GM18867 (cell line): ENCODE data around the gene MRPL21.

ENCODE experiments used
- ATAC-seq: cut with Tn5 transposase; IDR thresholded peaks from one replicate; pipeline ENCODE4 v1.9.1; 2021; ENCODE audit warnings: mild to moderate bottlenecking, moderate library complexity; ENCODE audit not compliant: unreplicated experiment

The MRPL21 gene

DNA sequence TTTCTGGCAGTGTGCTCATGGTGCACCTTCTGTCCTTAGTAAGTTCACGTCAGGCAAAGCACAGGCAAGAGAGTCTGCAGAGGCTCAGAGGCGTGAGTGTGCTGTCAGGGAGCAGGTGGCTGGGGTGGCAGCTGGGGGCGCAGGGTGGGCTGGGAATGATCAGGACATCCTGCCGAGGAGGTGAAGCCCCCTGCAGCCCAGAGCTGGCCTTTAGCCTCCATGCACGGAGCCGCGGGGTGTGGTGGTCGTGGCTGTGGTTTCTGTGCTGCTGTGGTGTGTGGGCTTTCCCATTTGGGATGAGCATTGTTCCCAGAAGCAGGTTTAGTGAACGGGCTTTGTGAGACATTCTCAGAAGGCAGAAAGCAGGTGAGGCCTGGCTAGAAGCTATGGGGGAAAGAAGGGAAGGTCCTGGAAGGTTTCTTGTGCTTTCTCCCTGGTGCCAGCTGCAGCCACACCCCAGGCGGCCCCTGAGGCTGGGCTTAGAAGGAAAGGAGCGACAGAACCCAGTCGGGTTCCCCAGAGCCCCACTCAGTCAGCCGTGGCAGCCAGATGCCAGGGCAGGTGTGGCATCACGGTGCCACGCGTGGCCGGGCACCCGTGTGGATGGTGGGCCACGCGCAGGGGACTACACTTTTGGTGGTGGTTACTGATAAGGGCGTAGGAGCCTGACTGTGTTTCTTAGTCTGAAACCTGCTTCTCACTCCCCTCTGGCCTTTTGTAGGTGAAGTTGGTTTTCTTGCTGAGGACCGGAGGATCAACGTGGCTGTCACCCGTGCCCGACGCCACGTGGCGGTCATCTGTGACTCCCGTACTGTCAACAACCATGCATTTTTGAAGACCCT lies 32.1 kb upstream of the MRPL21 start:
- no peak for ATAC-seq

DNA sequence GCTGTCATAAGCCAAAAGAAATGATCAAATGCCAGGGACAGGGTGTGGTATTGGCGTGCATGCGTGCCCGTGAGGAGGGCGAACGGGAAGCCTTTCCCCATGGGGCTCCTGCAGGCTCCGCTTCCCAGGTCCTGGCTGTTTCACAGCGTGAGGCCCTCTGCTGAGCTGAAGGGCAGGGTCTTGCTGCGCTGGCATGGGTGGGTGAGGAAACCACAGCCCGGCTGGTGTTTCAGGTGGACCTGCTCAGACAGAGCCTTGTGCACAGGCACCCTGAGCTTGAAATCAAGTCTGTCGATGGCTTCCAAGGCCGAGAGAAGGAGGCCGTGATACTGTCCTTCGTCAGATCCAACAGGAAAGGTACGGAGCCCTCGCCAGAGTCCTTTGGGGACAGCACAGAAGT lies 31.4 kb upstream of the MRPL21 start:
- ATAC-seq: no peak

DNA sequence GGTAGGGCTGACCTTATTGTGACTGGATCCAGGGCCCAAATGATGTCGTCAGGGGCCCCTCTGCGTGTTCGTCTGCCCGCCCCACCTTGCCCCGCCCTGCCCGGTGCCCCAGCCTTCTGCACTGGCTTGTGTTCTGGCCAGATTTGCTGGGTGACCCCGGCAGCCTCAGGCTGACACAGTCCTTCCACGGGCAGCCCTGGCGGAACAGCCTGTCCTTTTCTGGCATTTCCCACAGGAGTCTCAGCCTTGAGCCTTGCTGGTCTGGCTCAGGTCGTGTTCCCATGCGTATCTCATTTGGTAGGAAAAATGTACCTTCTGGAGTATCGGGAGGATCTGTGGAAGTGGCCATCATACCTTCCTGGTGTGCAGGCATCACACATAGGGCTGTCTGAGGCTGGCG lies 31.0 kb upstream of the MRPL21 start:
- ATAC-seq: no peak

DNA sequence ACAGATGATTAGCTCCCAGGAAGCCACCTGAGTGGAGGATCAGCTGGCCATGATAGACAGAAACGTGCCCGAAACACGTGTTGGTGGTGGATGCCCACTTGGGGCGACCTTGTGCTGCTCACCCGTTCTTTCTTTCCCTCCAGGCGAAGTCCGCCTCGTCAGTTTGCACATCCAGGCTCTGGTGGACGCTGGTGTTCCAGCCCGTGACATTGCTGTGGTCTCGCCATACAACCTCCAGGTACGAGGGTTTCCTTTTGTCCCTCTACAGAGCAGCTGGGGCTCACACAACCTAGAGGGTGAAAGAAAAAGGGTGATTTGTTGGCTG lies 30.7 kb upstream of the MRPL21 start:
- no peak for ATAC-seq

DNA sequence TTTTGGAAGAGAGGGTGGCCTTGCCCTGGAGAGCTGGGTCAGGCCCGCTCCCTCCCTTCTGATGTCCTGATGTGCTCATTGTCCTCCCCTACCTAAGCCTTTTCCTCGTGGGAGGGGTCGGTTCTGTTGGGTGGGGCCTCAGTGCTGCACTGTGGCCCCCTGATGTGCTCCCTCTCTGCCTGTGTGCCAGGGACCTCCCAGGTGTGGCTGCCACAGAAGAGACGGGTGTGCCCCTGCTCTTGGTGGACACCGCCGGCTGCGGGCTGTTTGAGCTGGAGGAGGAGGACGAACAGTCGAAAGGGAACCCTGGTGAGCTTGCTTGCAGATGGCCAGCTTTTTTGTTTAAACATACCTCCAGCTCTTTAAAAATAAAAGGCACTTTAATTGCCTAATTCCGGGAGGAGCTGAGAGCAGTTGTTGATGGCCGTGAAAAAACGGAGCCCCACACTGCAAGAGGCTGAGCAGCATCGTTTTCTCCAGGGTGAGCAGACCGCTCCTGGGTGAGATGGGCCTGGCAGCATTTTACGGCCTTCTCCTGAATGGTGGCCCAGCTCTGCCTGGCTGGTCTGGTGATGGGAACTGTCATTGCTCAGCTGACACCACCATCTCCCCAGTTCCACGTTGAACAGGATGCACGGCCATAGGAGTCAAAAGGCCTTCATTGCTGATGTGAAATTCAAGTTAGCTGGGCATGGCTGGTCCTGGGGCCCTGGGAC lies 30.1 kb upstream of the MRPL21 start:
- no peak for ATAC-seq

DNA sequence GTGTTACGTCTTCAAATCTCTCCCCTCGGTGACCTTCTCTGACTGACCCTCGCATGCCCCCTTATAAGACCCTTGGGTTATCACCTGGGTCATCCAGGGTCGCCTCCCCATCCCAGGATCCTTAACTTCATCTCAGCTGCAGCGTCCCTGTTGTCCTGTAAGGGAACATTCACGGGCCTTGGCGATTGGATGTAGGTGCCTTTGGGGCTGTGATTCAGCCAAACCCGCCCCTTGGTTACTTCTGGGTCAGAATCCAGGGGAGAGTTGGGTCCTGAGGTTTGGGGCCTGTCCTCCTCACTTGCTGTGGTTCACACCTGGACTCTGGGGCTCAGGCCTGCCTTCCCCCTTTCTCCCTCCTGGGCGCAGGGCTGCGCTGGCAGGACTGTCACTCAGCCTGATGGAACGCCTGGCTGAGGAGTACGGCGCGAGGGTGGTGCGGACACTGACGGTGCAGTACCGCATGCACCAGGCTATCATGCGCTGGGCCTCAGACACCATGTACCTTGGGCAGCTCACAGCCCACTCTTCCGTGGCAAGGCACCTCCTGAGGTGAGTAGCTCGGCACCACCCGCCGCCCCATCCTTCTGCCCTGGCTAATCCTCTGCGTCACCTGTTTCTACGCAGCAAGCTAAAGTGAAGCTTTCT lies 29.4 kb upstream of the MRPL21 start:
- no peak for ATAC-seq

DNA sequence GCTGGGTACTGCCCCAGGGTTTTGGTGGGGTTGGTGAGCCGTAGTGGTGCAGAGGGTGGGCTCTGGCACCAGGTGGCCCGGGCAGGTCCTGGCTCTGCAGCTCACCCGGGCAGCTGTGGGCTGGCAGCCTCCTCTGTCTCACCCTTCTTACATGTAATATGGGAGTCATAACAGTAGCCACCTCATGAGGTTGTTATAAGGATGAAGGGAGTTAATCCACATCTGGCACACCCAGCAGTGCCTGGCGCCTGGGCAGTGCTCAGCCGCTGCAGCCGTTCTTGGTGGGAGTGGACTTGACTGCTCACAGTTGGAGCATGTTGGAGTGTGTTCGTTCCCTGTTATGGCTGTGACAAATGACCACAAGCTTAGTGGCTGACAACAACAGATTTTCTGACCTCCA lies 28.7 kb upstream of the MRPL21 start:
- ATAC-seq: no peak

DNA sequence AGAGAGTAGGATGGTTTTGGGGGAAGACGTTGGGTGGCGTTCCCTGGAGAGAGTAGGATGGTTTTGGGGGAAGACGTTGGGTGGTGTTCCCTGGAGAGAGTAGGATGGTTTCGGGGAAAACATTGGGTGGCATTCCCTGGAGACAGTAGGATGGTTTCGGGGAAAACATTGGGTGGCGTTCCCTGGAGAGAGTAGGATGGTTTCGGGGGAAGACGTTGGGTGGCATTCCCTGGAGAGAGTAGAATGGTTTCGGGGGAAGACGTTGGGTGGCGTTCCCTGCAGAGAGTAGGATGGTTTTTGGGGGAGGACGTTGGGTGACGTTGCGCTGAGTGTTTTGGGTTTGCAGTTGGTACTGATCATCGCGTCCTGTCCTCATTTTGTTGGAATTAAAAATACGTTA lies 28.3 kb upstream of the MRPL21 start:
- no peak for ATAC-seq

DNA sequence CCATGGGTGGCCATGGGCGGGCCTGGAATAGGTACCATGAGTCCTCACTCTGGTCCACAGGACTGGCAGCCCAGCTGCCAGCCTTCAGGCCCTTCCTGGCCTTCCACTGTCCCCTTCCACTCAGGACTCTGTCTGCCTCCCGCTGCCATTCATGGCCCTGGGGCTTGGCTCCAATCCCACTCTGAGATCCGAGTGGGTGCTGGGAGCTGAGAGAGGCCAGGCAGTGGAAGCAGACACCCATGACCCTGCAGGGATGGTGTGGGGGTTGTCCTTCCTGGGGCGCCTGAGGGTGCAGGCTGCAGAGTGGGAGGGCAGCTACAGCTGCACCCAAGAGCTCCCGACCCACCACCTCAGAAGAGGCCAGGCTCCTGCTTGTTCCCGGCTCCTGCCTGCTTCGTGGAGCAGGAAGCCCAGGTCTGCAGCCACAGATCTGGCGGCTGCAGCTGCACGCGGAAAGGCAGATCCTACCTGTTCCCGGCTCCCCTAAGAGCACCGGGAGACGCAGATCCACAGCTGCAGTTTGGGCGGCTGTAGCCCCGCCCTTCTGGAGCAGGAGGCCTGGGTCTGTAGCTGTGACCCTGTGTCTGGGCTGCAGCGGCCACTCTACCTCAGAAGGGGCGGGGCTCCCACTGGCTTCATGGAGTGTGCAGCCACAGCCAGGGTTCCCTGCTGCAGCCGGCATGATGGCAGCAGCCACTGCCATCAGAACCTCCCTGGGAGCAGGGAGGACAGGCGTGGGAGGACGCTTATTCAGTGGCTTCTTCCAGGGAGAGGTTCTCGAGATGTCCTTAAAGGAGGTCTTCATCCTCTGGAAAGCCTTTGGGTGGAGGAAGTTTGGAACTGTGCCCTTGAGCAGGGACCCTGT lies 27.6 kb upstream of the MRPL21 start:
- ATAC-seq: no peak

DNA sequence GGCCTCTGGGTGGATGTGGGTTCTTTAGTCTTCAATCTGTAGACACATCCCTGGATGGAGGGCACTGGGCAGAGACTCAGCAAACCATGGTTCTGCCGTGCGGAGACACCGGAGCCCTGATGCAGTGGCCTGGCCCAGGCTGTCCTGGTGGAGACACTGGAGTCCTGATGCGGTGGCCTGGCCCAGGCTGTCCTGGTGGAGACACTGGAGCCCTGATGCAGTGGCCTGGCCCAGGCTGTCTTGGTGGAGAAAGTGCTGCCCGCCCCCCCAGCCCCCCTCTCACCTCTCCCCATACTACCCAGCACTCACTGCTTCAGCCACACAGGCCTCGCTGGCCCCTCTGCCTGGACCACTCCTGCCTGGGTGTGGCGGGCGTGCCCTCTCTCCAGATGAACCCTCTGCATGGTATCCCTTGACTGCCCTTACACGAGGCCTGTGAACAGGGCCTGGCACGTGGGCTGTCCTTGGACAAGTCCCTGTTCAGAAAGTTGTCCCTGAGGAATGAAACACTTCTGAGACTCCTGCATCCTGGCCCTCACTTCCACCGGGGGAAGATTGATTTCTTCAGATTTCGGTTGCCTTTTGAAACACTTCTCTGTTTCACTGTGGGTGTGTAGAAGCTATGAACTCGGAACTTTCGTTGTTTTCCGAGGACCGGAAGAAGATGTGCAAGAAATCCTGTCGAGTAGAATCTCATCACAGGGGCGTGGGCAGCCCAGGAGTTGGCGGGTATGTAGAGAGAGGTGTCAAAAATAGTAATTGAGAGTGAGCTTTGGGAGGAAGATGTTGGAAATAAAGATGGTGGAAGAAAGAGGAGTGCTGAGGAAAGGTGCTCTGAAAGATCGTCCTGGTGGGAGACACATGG lies 26.3 kb upstream of the MRPL21 start:
- no peak for ATAC-seq

DNA sequence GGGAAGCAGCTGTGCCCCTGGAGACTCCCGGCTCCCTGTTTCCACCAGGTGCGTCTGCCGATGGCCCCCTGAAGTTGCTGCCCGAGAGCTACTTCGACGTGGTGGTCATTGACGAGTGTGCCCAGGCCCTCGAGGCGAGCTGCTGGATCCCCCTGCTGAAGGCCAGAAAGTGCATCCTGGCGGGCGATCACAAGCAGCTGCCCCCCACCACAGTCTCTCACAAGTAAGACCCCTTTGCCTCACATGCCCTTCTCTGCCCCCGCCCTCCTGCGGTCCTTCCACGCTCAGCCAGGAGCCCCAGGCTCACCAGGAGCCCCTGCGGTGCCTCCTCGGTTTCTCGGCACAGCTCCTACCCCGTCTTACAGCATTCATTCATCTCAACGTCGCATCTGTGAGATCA lies 25.5 kb upstream of the MRPL21 start:
- ATAC-seq: no peak

DNA sequence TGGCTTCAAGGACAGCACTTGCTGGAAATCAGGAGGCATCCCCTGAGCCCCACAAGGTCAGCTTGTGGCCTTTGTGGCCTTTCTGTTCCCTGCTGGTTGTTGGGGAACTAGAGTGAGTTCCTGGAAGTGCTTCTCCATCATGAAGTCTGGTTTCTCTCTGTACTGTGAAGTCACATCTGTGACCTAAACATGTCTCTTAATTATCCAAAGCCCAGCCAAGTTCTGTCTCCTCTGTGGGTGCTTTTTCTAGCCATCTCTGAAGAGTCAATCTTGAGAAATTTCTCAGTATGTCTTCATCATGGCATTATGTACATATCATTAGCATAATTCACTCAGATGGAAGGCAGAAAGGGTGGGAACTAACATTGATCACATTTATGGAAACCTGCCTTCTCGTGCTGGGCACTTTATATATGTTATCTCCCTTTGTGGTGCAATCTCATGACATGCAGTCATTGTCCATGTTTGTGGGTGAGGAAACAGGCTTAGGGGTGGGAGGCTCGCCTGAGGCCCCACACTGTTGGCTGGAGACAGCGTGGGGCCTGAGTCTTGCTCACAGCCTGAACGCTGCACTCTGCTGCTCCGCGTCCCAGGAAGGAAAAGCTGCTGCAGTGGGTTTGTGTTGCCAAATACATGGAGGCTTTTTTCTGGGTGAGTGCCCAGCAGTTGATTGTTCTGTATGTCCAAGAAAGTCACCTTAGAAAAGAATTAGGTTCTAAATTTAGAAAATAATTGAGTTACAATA lies 24.7 kb upstream of the MRPL21 start:
- no peak for ATAC-seq

DNA sequence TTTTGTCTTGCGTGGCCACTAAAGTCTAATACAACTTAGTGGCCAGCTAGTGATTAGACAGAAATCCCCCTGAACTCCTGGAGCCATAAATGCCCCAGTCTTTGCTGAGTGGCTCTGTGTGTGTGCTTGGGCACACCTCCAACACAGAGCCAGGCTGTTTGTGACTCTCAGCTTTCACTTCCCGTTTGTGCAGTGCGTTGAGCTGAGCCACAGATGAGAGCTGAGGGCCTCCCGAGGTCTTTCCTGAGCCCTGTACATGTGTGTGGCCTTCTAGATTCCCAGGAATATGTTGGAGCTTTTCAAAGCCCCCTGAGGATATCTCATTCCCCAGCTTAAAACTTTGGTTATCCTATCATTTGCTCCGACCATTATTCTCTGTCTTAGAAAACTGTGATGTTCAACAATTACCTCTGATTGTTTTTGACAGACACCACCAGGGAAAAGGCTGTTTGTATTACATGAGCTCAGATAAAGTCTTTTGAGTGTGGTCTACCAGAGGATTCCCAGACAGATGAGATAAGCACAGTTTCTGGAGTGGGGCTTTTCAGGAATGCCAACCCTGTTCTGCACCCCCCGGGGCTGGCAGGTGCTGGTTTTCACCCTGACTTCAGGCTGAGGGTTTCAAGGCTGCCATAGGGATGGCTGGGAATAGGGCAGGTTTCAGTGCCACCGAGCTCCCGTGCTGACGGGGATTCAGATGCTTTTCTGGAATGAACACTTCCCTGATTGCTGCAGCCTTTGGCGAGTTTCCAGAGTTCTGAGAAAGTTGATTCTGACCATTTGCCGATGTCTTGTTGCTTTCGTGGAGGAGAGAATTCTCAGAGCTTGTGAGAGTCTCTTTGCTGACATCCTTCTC lies 23.9 kb upstream of the MRPL21 start:
- no peak for ATAC-seq

DNA sequence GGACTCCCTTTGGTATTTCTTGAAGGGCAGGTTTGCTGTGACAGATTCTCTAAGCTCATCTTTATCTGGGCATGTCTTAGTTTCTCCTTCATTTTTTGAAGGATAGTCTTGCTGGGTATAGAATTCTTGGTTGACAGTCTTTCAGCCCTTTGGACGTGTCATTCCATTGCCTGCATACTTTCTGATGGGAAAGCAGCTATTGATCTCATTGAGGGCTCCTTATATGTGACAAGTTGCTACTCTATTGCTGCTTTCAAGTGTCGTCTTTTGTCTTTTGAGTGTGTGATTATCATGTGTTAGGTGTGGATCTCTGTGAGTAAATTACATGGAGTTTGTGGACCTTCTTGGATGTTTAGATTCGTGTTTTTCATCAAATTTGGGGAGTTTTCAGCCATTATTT lies 22.0 kb upstream of the MRPL21 start:
- ATAC-seq: no peak

DNA sequence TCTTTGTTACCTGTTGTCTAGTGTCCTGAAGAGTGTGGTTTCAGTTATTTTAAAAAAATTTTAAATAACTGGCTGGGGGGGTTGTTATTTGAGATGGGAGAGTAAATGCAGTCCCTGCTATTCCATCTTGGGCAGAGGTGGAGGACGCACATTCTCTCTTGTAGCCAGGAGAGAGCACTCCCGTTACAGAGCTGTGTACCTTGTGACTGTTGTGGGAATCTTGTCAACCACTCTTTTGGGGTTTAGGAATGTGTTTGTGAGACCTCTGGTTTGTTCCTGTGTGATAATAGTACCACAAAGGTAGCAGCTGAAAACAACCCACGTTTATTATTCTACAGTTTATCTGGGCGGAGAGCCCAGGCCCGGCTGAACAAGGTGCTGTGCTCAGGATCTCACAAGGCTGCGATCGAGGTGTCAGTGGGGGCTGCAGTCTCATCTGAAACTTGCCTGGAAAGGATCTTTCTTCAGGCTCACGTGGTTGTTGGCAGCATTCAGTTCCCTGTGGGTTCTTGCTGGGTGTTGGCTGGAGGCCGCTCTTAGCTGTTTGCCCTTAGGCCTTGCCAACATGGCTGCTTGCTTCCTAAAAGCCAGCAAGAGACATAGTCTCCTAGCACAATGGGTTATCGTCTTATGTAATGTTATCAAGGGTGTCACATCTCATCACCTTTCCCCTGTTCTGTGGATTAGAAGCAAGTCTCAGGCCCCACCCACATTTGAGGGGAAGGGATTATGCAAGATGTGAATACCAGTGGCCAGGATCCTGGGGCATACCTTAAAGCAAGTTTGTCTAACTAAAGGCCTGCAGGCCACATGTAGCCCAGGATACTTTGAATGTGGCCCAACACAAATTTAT lies 20.7 kb upstream of the MRPL21 start:
- ATAC-seq: no peak

DNA sequence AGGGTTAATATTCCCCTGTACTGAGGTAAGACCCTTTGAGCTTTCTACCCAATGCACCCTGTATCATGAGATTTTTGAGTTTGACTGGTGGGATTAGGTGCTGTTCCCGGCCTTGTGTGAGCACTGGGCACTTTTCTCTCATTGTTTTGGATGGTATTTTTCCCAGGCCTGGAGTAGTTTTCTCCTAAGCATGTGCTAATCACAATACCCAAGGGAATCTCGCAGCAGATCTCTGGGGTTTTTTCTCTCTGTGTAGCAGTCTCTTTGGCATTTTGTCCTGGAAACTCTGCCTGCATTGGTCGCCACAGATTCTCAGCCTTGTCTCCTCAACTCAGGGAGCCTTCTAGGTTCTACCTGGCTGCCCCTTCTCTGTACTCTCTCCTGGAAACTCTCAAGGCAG lies 20.0 kb upstream of the MRPL21 start:
- ATAC-seq: no peak

DNA sequence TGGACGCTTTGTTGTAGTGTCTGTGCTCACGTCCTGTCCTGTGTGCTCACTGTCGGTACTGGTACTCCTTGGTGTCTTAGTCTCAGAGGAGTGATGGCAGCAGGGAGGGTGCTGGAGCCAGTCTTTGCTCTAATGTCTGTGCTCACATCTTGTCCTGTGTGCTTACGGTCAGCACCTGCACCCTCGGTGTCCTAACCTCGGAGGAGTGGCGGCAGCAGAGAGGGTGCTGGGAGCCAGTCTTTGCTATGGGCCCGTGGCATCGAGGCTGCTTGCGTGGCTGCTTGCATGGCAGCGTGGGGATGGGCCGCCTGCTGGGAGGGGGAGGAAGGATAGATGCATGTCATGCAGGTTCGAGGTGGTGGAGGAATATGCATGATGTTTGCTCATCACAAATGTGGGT lies 12.8 kb upstream of the MRPL21 start:
- no peak for ATAC-seq

DNA sequence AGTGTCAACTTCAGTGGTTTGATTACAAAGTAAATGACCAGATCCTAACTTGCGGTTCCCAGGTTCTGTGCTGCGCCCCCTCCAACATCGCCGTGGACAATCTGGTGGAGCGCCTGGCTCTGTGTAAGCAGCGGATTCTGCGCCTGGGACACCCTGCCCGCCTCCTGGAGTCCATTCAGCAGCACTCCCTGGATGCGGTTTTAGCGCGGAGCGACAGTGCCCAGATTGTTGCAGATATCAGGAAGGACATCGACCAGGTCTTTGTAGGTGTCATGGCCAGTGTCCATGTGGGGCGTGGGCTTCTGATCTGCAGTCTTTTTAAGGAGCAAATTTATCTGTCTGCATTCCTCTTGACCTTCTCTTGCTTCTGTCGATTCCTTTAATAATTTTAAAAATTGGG lies 11.1 kb upstream of the MRPL21 start:
- no peak for ATAC-seq
